ENCODE data around the gene MICAL2. TPM values are rescaled to one million over a fixed set of nuclear protein-coding genes. Genes with fewer than 3 reads are reported as not detected.

The MICAL2 gene
- total and polyA plus RNA-seq, 12 donors = 8.4 to 80.5 (median 34.1) TPM

GRCh38 chr11:12276831-12277475 lies 166.6 kb downstream of the MICAL2 start:
- intact Hi-C loops (cut with DNase I) = loop anchor here in 1 of 2 donors (5.0 kb wide), 1 partner anchor 40 kb away; no protein-coding TSS in a partner anchor
- WGBS, 4 donors = 74 to 82% (median 80%) methylated on average over 10 of the region's 10 CpGs
- Histone ChIP-seq H3K9me3 (replicated peaks in 1 of 3) (no peaks in the 10 kb centered on the region), H3K36me3 (replicated peaks in 1 of 2) (no peaks in the 10 kb centered on the region), H3K4me1 (replicated peaks in 1 of 2) (no peaks in the 10 kb centered on the region), H3K27me3 (no peaks in the 10 kb centered on the region), H3K4me3 (no peak overlapping the region), H3K27ac (no peak overlapping the region)
- no peak for DNase-seq
- TF ChIP-seq CTCF (IDR thresholded peaks at IDR 0.05) = no peak
- no peak for TF ChIP-seq POLR2A (IDR thresholded peaks at IDR 0.05)

GRCh38 chr11:12278766-12279671 lies 168.6 kb downstream of the MICAL2 start:
- Histone ChIP-seq H3K36me3 (replicated peaks in 1 of 2) (no peaks in the 10 kb centered on the region), H3K4me3 (no peak overlapping the region), H3K27ac (no peak overlapping the region), H3K4me1 (replicated peaks in 1 of 2) (no peaks in the 10 kb centered on the region), H3K9me3 (replicated peaks in 1 of 3) (no peaks in the 10 kb centered on the region), H3K27me3 (no peaks in the 10 kb centered on the region)
- DNase-seq = peak in 2 of 7 donors; percentile 14 to 35
- no peak for TF ChIP-seq CTCF (IDR thresholded peaks at IDR 0.05)
- no peak for TF ChIP-seq POLR2A (IDR thresholded peaks at IDR 0.05)
- WGBS, 4 donors = 82 to 87% (median 87%) methylated on average over 12 to 13 of the region's 13 CpGs
- intact Hi-C loops (cut with DNase I) = loop anchor here in 1 of 2 donors (5.0 kb wide), 1 partner anchor 42 kb away; no protein-coding TSS in a partner anchor

- H3K4me1 ChIP-seq (replicated peaks in 1 of 2) = no peaks in the 10 kb centered on the region
- intact Hi-C loops (cut with DNase I) = loop anchor here (2.0 to 5.0 kb wide), 4 partner anchors 42 to 482 kb away; no protein-coding TSS in a partner anchor
- 57 to 80% (median 74%) methylated on average over 2 to 4 of the region's 4 CpGs for WGBS, 4 donors
- H3K27me3 ChIP-seq = no peaks in the 10 kb centered on the region
- H3K36me3 ChIP-seq (replicated peaks in 1 of 2) = no peaks in the 10 kb centered on the region
- peak in 2 of 7 donors; percentile 13 to 34 for DNase-seq
- no peak overlapping the region for H3K27ac ChIP-seq
- H3K9me3 ChIP-seq (replicated peaks in 1 of 3) = no peaks in the 10 kb centered on the region
- no peak overlapping the region for H3K4me3 ChIP-seq
- TF ChIP-seq POLR2A (IDR thresholded peaks at IDR 0.05) (no peak), CTCF (IDR thresholded peaks at IDR 0.05) (no peak)
Observed at GRCh38 chr11:12279672-12280108, 169.3 kb downstream of the MICAL2 start.

GRCh38 chr11:12280199-12280837 lies 169.9 kb downstream of the MICAL2 start:
- WGBS, 4 donors = 83 to 90% (median 88%) methylated on average over 4 of the region's 4 CpGs
- H3K36me3 ChIP-seq (replicated peaks in 1 of 2) = no peaks in the 10 kb centered on the region
- DNase-seq = peak in 2 of 7 donors; percentile 3 to 15
- intact Hi-C loops (cut with DNase I) = loop anchor here (2.0 to 5.0 kb wide), 3 partner anchors 233 to 483 kb away; no protein-coding TSS in a partner anchor
- no peaks in the 10 kb centered on the region for H3K27me3 ChIP-seq
- H3K27ac ChIP-seq = no peak overlapping the region
- no peaks in the 10 kb centered on the region for H3K4me1 ChIP-seq (replicated peaks in 1 of 2)
- TF ChIP-seq POLR2A (IDR thresholded peaks at IDR 0.05) = no peak
- no peak for TF ChIP-seq CTCF (IDR thresholded peaks at IDR 0.05)
- H3K9me3 ChIP-seq (replicated peaks in 1 of 3) = no peaks in the 10 kb centered on the region
- H3K4me3 ChIP-seq = no peak overlapping the region
